ENCODE results near the gene FERMT1.

- TF ChIP-seq CTCF (conservative IDR thresholded peaks at IDR 0.05; ENCODE audit: low read depth, low read length) (no peak), EZH2 (IDR thresholded peaks at IDR 0.05; ENCODE audit: low read length, unreplicated experiment) (no peak)
These were observed 66.8 kb downstream of the FERMT1 start for GRCh38 chr20:6055981-6056569.

Measured in PC-3 (cell line).